Right ventricle myocardium inferior (tissue), 1 donor: ENCODE data around the gene BPHL. TPM values are rescaled to one million over a fixed set of nuclear protein-coding genes. Genes with fewer than 3 reads are reported as not detected.
"Not testable (repeated sequence)": the region's sequence is repeated elsewhere in the genome, so short reads cannot be mapped to it uniquely, and the experiment has no call there.

Experiments
- ATAC-seq: fragments of 200-7000 bp; cut with Tn5 transposase; one replicate; pipeline ENCODE4 v1.9.1; 2020; ENCODE audit warnings: mild to moderate bottlenecking, moderate library complexity
- DNase-seq: peaks from one replicate; pipeline ENCODE4 v3.0.0; 2021; ENCODE audit errors: missing footprints
- intact Hi-C: fragments of 100-400 bp; cut with DNase I; formaldehyde crosslinking; loops from one replicate; pipeline ENCODE4 v1.11.0; 2022
- total RNA-seq: library from RNA; stranded (reverse); fragmentation: NEBNext Ultra II Directional; extraction: Animal tissue kit (Norgen Biotek cat#: 25700); gene quantifications from one replicate; pipeline ENCODE4 v1.2.1, GENCODE V29; 2021
- donor health status: DM: no; HTN: yes; CAD: no; lungs with severe emphysema.

BPHL gene
- total RNA-seq, 1 donor from 2014 or later = 19.0 TPM

DNA sequence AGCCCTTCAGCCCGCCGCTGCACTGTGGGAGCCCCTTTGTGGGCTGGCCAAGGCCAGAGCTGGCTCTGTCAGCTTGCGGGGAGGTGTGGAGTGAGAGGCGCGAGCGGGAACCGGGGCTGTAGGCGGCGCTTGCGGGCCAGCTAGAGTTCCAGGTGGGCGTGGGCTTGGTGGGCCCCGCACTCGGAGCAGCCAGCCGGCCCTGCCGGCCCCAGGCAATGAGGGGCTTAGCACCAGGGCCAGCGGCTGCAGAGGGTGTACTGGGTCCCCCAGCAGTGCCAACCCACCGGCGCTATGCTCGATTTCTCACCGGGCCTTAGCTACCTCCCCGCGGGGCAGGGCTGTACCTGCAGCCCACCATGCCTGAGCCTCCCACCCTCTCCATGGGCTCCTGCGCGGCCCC lies 52.2 kb downstream of the BPHL start:
- DNase-seq, intact Hi-C loops, ATAC-seq: not testable (repeated sequence)

DNA sequence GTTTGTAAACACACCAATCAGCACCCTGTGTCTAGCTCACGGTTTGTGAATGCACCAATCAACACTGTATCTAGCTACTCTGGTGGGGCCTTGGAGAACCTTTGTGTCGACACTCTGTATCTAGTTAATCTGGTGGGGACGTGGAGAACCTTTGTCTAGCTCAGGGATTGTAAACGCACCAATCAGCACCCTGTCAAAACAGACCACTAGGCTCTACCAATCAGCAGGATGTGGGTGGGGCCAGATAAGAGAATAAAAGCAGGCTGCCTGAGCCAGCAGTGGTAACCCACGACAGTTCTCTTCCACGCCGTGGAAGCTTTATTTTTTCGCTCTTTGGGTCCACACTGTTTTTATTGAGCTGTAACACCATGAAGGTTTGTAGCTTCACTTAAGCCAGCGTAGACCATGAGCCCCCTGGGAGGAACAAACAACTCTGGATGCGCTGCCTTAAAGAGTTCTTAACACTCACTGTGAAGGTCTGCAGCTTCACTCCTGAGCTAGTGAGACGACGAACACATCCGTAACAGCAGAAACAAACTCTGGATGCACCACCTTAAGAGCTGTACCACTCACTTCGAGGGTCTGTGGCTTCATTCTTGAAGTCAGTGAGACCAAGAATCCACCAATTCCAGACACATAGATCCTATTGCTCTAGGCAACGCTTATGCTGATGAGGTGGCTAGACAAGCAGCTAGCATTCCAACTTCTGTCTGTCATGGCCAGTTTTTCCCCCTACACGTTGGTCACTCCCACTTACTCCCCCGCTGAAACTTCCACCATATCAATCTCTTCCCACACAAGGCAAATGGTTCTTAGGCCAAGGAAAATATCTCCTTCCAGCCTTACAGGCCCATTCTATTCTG lies 53.0 kb downstream of the BPHL start:
- not testable (repeated sequence) for ATAC-seq

DNA sequence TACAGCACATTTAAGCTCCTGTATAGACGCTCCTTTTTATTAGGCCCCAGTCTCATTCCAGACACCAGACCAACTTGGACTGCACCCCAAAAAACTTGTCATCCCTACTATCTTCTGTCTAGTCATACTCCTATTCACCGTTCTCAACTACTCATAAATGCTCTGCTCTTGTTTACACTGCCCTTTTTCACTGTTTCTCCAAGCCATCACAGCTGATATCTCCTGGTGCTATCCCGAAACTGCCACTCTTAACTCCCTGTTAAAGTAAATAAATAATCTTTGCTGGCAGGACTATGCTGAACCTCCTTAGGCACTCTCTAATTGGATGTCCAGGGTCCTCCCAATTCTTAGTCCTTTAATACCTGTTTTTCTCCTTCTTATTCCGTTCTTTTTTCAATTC lies 54.3 kb downstream of the BPHL start:
- ATAC-seq, DNase-seq, intact Hi-C loops: not testable (repeated sequence)

More for the DNA sequence above, 53.0 kb downstream of the BPHL start:
- intact Hi-C loops, DNase-seq: not testable (repeated sequence)

DNA sequence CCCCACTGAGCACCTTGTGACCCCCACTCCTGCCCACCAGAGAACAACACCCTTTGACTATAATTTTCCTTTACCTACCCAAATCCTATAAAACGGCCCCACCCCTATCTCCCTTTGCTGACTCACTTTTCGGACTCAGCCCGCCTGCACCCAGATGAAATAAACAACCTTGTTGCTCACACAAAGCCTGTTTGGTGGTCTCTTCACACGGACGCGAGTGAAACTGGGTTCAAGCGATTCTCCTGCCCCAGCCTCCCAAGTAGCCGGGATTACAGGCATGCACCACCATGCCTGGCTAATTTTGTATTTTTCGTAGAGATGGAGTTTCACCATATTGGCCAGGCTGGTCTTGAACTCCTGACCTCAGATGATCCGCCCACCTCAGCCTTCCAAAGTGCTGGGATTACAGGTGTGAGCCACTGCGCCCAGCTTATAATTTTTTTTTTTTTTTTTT lies 55.2 kb downstream of the BPHL start:
- intact Hi-C loops, ATAC-seq: not testable (repeated sequence)

DNA sequence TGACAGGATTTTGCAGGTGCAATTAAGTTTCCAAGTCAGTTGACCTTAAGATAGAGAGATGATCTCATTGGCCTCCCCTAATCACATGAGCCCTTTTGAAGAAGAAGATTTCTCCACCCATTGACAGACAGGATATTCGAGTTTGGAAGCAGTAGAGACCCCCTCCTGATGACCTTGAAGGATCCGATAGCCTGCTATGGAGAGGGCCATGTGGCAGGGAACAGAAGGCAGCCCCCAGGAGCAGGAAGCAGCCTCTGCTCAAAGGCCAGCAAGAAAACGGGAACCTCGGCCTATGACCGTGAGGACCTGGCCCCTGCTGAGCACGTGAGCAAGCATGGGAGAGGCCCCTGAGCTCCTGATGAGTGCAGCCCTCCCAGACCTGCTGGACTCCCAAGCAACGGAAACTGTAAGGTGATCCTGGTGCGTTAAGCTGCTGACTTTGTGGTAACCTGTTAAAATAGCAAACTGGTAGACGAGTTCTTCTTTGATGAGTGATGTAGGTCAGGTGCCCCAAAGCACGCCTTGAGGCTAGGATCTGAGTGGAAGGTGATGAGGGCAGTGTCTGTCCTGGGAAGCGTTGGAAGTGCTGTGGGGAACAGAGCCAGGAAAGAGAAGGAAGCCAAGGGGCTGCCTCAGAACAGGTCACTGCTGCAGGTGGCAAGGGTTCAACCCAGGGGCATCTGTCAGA lies 57.3 kb downstream of the BPHL start:
- intact Hi-C loops = no loop called here
- ATAC-seq = no peak
- DNase-seq = no peak

More for the DNA sequence above, 55.2 kb downstream of the BPHL start:
- not testable (repeated sequence) for DNase-seq

DNA sequence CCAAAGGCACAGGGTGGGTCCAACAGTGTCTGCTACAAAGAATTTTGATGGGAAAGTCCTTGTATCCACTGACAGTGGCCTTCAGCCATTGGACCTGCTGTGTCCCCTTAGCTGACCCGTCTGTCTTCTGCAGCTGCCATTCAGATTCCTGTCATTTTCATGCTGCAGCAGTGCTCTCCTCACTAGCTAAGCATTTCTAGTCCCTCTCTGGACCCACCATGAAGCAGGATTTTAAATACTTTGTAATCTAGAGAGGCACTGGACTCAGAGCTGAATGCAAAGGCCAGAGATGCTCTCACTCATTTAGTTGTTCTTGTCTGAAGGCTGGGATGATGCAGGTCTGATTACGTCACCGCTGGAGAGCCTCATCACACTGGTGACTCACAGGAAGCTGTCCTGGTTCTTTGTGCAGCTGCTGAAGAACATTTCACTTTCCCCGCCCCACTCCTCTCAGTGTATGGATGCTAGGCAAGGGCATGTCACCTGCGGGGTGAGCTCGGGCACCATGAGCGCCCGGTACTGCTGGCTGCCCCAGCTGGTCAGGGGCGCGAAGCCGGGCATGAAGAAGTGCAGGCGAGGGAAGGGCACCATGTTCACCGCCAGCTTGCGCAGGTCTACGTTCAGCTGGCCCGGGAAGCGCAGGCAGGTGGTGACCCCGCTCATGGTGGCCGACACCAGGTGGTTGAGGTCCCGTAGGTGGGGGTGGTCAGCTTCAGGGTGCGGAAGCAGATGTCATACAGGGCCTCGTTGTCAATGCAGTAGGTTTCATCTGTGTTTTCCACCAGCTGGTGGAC lies 58.2 kb downstream of the BPHL start:
- ATAC-seq (peak; percentile 34), DNase-seq (no peak)
- intact Hi-C loops = no loop called here

DNA sequence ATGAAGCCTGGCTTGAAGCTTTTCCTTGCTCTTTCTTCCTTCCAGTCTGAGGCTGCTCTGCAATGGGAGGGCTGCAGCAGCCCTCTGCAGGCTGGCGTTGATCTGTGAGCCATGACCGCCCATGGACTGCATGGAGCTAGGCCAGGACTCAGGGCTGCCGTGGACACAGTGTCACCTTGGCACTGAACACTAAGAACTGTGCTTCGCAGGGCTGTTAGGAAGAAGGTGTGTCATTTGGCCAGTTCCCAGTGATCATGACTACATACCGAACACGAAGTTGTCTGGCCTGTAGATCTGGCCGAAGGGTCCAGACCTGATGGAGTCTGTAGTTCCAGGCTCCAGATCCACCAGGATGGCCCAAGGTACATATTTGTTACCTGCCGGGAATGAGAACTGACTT lies 60.2 kb downstream of the BPHL start:
- intact Hi-C loops, DNase-seq: not testable (repeated sequence)
- peak; percentile 72 for ATAC-seq

DNA sequence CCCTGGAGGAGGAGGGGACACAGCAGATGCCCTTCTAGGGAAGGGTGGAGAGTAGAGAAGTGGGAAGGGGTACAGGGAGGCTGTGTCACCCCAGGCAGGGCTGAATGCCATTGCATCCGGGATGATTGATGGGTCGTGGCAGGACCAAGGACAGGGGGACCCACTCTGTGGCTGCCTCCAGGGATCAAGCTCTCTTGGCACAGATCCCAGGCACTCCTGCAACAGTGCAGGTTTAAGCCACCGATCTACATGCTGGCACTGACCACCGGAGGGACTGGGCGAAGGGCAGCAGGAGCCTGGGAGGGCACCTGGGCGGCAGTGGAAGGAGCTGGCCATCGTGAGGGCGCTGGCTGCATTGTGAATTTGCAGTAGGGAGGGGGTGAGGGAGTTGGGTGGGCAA lies 61.4 kb downstream of the BPHL start:
- ATAC-seq, DNase-seq: not testable (repeated sequence)
- intact Hi-C loops = loop anchor here (1.0 kb wide), 1 partner anchor 24 kb away; no protein-coding TSS in a partner anchor

DNA sequence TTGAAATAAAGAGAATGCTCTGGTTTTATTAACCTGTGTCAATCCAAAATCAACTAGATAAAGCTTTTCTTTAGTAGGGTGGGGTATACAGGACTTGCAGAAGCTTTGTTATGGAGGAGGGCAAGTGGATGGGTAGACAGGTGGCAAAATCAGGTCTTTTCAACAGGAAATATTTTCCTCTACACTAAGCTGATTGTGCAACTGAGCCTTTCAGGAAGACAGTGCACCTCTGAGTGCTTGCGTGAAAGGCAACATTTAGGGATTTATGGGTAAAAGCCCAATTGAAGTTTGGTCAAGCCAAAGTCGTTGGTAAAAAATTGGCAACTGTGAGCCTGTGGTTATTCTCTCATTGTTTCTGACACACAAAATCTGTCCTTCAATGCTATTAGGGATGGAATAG lies 62.6 kb downstream of the BPHL start:
- no peak for ATAC-seq
- intact Hi-C loops = no loop called here
- DNase-seq = no peak

DNA sequence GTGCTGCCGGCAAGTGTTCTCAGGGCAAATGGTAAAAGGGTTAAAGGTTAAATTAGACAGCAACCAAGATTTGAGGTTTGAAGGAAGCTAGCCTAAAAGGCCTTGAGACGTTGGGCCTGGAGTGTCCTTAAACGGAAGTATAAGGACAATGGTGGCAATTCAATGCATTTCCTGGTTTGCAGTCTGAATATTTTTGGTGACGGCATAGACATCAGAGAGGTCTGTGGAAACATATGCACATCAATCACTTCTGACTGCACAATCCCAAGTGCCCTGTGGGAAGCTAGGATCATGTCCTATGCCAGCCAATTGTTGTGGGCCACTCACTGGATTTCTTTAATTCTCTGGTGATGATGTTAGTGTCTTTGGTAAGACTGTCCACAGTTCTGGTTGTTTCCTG lies 64.6 kb downstream of the BPHL start:
- intact Hi-C loops = no loop called here

DNA sequence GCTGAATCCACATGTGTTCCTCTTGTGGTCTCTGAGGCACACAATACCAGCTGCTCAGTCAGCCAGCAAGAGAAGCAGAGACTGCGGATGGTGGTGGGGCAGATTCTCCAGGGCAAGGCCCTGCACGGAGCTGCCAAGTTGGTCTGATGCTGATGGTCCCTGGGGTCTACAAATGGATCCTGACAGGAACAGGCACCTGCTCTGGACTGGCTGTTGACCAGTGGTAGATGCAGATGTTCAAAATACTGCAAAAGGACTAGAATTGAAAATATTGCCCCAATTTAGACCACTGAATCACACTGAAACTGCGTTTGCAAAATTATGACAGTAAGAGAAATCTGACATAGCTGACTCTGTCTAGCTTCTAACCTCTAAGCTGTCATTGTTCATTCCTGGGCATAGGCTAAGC lies 68.5 kb downstream of the BPHL start:
- DNase-seq (no peak), ATAC-seq (no peak)
- intact Hi-C loops = no loop called here

More for the DNA sequence above, 64.6 kb downstream of the BPHL start:
- ATAC-seq (no peak), DNase-seq (no peak)

DNA sequence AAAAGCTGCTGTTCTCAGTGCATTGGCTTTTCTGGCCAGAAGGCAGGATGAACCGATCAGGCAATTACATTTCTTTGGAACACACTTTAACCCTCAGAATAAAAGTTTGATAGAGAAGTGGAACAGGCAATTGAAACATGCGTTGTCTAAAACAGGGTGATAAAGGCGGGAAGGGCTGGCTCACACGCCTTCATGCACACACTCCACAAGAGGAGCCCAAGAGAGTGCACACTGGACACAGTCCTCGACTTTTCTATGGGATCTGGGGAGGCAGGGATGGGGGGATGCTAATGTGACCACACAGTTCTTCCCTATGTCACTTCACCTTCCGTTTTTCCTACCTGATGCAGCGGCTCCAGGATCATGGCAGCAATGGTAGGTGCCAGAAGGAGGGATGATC lies 69.8 kb downstream of the BPHL start:
- DNase-seq = no peak
- intact Hi-C loops = no loop called here
- ATAC-seq = no peak

DNA sequence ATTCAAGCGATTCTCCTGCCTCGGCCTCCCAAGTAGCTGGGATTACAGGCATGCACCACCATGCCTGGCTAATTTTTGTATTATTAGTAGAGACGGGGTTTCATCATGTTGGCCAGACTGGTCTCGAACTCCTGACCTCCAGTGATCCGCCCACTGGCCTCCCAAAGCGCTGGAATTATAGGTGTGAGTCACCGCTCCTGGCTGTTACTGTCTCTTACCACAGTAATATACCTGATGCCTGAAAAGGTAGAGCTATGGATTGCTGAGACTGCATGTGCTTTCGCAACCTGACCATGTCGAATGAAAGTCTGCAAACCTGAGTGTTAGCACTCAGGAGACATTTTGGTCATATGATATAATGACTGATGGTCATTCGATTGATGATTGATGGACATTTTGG lies 70.7 kb downstream of the BPHL start:
- DNase-seq, ATAC-seq, intact Hi-C loops: not testable (repeated sequence)

DNA sequence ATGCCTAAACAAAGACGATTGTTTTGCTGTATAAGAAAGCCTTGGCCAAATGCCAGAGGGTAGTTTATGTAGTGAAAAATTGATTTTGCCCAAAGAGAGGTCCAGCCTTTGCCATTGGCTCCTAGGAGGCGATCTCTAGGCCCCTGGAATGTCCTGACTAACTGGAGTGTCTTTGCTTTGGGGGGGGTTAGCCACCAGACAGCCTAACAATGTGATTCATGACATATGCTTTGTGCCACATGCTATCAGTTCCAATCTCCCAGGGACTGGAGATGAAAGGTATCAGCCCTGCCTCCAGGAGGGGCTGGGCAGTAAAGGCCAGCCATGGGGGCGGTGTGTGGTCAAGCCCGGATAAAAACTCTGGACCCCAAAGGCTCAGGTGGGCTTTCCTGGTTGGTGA lies 71.5 kb downstream of the BPHL start:
- ATAC-seq (no peak), DNase-seq (no peak)
- intact Hi-C loops = no loop called here

DNA sequence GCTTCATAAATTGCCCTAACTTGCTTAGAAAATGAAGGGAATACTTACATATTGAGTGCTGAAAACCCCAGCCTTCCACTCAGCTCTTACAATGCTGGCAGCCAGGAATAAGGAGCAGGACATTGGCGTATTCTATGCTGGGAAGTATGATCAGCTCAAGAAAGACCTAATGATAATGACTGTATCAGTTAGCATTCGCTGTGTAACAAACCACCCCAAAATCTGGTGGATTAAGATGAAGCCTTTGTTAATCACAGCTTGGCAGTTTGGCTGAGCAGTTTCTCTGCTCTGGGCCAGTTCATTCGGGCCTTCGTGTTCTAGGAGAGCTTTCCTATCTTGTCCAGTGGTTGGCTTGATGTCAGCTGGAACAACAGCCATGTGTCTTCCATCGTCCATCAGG lies 72.3 kb downstream of the BPHL start:
- intact Hi-C loops = no loop called here
- ATAC-seq (no peak), DNase-seq (no peak)

DNA sequence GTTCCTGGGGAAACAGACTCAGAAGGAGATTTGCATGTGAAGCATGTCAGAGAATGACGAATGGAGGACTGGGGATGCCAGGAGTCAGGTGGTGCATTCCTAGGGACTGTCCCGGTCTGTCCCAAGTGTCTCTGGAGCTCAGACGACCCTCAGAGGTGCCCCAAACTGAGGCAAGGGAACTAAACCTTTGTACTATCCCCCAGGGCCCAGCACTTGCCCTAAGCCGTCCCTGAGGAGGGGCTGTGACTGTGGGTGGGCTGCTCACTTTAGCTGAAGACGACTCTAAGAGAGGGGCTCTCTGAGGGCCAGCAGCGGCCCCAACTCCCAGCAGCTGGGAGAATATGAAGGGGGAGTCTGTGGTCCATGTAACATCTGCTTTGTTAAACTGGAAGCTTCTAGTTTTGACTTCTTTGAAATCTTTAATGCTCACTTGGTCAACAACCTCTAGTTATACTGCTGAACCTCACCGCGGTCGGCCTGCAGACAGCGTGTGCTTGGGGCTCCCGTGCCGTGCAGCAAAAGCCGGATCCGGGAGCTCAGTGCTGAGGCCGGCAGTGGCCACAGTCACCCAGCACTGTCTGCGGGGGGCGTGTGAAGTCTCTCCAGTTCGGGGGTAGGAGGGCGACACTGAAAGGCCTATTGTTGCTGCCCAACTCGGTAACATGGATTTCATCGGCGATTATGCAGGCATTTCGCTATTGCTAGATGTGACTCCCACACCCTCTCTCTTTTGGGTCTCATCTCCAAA lies 74.8 kb downstream of the BPHL start:
- no peak for ATAC-seq
- no peak for DNase-seq
- intact Hi-C loops = no loop called here

DNA sequence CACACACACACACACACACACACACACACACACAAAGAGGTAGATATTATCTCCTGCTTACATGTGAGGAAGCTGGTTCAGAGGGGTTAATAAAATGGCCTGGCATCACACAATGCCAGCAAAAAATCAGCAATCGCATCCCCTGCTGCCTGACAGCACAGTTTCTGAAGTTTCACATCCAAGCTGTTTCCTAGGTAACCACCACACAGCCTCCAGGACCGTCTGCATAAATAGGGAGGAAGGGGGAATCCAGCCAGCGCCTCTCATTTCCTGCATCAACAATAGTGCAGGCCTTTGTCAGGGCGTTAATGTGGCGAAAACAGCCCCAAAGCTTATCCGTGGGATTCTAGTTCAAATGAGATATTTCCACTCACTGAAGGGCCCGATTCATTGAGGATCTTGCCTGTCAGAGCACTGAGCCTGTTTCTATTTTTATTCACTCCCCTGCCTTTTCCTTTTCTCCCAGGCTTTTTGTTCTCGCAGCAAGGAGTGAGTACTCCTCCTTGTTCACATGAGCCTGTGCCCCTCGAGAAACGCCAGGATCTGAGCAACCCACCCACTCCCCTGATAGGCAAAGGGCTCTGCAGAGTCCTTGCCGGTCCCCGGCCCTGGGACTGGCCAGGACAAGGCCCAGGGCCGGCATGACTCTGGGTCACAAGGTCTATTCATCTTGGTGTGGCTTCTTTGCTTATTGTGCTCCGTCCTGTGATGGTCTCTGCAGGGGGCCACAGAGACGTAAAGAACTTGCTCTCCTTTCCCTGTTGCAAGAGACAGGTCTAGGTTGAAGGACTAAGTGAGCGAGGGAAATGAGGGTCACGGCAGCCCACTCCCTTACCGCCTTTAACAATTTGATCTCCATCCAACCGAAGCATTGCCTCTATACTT lies 76.3 kb downstream of the BPHL start:
- ATAC-seq = no peak
- DNase-seq = no peak
- intact Hi-C loops = no loop called here

DNA sequence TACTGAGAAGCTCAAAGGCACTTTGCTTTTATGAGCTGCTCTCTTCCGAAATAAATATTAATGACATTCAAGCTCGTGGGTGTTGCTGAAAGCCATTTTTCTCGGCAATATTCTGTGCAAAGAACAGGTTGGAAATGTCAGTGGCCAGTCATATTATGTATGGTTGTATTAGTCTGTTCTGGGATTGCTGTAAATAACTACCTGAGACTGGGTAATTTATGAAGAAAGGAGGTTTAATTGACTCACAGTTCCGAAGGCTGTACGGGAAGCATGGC lies 76.8 kb downstream of the BPHL start:
- intact Hi-C loops = no loop called here

More for the DNA sequence above, 76.8 kb downstream of the BPHL start:
- no peak for DNase-seq
- ATAC-seq = no peak
